Coronary artery (tissue), 2 donors: Measurements from ENCODE around the gene PLEKHN1.

Source experiments
- DNase-seq: peaks from one replicate; pipeline ENCODE4 v3.0.0-alpha.2; 2017; ENCODE audit warnings: low spot score
- H3K27ac ChIP-seq, 2 donors: fragments of 200-600 bp; sonication (generic); one replicate each; pipeline ENCODE4 v1.5.1; 2016 to 2019
- H3K4me3 ChIP-seq: fragments of 200-600 bp; sonication (generic); 2 replicates; pipeline ENCODE4 v1.5.1; 2016; ENCODE audit warnings: mild to moderate bottlenecking, moderate library complexity
- TF ChIP-seq, protein P1 (sequence below): fragments of 200-600 bp; sonication (generic); IDR thresholded peaks from one replicate; pipeline ENCODE4 v1.5.1; 2019; ENCODE audit warnings: antibody characterized with exemption

Gene PLEKHN1

DNA sequence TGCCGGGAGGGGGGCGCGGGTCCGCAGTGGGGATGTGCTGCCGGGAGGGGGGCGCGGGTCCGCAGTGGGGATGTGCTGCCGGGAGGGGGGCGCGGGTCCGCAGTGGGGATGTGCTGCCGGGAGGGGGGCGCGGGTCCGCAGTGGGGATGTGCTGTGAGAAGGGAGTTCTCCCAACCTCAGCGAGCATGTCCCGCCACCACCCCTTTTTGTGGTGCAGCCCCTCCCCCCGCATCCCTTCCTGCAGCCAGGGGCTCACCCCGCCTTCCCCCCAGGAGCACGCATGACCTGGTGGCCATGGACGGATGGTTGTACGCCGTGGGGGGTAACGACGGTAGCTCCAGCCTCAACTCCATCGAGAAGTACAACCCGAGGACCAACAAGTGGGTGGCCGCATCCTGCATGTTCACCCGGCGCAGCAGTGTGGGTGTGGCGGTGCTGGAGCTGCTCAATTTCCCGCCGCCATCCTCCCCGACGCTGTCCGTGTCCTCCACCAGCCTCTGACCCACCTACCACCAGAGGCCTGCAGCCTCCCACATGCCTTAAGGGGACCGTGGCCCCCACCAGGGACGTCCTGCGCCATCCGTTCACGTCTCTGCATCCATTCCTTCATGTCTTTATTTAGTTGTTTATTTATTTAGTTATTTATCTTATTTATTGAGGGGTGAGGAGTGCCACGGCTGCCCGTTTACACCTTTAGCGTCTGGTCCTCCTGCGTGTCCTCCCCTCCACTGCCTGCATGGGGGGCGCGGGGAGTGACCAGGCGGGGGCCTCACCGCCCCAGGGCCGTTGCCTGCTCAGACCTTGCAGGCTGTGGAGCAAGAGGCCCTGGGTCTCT is 1.4 kb upstream of the PLEKHN1 start:
- no peak overlapping the region for H3K4me3 ChIP-seq
- TF ChIP-seq, protein P1, sequence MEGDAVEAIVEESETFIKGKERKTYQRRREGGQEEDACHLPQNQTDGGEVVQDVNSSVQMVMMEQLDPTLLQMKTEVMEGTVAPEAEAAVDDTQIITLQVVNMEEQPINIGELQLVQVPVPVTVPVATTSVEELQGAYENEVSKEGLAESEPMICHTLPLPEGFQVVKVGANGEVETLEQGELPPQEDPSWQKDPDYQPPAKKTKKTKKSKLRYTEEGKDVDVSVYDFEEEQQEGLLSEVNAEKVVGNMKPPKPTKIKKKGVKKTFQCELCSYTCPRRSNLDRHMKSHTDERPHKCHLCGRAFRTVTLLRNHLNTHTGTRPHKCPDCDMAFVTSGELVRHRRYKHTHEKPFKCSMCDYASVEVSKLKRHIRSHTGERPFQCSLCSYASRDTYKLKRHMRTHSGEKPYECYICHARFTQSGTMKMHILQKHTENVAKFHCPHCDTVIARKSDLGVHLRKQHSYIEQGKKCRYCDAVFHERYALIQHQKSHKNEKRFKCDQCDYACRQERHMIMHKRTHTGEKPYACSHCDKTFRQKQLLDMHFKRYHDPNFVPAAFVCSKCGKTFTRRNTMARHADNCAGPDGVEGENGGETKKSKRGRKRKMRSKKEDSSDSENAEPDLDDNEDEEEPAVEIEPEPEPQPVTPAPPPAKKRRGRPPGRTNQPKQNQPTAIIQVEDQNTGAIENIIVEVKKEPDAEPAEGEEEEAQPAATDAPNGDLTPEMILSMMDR = no peak
- no peak overlapping the region for H3K27ac ChIP-seq
- no peak for DNase-seq

DNA sequence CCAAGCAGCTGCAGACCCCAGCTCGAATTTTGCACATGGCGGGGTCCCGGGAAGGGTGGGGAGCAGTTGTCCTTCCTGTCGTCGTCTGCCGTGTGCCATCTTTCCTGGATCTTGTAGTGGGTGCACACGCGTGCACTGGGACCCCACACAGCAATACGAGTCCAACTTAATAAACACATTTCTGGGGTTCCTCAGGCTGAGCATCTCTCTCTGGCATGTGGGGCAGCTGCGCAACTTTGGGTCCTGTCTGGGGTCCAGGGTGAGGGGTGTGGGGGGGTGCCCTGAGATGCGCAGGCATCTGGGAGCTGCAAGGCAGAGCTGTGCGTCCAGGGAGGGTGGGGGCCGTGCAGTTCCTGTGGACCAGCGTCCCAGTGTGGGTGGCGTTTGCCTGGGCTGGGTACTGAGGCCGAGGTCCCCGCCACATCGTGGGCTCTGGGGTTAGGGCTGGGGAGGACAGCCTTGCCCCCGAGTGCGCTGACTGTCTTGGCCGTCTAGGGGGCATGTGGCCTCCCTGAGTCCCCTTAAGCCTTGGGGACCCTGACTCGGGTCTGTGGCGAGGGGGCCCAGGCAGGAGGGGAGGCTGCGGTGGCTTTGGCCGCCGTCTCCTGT is 652 bp upstream of the PLEKHN1 start:
- Histone ChIP-seq H3K27ac (no peak overlapping the region), H3K4me3 (peak overlapping the region; percentile 96)
- TF ChIP-seq, protein P1 = no peak
- no peak for DNase-seq

DNA sequence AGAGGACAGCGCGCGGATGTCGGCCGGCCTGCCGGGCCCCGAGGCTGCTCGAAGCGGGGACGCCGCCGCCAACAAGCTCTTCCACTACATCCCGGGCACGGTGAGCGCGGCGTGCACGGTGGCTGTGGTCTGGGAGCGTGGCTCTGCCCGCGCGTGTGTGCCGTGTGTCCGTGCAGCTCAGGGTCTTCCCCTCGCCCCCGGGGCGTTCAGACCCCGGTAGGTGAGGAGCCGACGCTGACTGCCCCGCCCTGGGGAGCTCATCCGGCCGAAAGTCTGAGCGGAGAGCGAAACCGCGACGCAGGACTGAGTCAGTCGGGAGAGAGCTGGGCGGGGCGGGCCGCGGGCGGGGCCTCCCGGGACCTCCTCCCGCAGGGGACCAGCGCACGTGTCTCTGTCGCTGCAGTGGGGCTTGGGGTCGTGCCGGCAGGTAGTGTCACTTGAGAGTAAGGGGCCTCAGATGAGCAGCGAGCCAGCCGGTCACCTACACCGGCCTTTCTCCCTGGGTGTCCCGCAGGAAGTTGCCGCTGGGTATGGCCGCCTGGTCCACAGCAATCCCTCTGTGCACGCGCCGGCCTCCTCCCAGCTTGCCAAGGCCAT is 520 bp downstream of the PLEKHN1 start:
- peak overlapping the region in 1 of 2 donors; percentile 79 for H3K27ac ChIP-seq
- DNase-seq = no peak
- TF ChIP-seq, protein P1 = no peak
- H3K4me3 ChIP-seq = peak overlapping the region; percentile 96

DNA sequence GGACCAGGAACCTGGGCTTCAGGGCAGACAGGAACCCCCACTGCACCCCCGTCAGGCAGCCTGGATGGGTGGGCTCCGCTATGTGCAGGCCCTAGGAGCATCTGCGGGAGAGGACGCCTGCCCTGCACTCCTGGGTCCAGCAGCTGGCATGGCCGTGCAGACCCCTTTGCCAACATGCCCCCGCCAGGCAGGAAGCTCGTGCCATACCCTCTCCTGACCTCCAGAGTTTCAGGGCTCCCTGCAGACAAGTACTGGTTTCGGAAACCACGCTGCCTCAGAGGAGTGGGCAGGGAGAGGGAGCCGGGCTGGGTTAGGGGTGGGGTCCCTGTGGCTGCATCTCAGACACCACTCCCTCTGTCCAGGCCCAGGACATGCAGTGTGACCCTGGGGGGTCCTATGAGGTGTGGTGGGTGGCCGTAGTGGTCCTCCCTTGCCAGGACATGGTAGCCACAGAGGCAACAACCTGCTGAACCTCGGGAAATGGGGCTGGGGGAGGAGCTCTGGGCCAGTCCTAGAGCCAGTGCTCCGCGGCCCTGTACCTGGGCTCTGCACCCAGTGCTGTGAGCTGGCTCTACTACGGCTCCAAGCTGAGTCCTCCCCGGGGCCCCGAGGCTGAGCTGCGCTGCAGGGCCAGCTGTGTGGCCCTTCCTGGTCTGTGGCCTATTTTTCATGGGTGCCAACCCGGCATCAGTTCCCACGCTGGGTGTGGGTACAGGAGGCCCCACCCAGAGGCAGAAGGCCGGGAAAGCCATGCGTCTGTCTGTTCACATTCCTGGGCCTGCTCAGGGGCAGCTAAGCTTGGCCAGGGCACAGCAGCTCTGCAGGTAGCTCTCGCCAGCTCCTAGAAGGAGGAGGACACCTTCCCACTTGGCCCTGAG is 1.4 kb downstream of the PLEKHN1 start:
- DNase-seq = no peak
- TF ChIP-seq, protein P1 = no peak
- H3K4me3 ChIP-seq = no peak overlapping the region
- H3K27ac ChIP-seq = no peak overlapping the region

DNA sequence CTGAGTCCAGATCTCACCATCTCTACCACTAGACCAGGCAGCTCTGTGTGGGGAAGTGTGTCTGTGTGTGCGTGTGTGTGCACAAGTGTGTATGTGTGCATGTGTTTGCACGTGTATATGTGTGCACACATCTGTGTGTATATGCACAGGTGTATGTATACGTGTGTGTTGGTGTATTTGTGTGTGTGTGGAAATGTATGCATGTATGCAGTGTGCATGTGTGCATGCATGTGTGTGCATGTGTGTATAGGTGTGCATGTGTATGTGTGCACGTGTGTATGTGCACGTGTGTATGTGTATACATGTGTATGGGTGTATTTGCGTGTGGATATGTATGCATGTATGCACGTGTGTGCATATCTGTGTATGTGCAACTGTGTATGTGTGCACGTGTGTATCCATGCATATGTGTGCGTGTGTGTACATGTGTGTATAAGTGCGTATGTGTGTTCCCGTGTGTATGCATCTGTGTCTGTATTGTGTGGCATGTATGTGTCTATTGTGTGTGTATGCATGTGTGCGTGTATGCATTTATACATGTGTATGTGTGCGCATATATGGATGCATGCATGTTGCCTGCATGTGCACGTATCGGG is 3.1 kb downstream of the PLEKHN1 start:
- no peak for DNase-seq
- H3K27ac ChIP-seq = no peak overlapping the region
- TF ChIP-seq, protein P1 = no peak
- no peak overlapping the region for H3K4me3 ChIP-seq

DNA sequence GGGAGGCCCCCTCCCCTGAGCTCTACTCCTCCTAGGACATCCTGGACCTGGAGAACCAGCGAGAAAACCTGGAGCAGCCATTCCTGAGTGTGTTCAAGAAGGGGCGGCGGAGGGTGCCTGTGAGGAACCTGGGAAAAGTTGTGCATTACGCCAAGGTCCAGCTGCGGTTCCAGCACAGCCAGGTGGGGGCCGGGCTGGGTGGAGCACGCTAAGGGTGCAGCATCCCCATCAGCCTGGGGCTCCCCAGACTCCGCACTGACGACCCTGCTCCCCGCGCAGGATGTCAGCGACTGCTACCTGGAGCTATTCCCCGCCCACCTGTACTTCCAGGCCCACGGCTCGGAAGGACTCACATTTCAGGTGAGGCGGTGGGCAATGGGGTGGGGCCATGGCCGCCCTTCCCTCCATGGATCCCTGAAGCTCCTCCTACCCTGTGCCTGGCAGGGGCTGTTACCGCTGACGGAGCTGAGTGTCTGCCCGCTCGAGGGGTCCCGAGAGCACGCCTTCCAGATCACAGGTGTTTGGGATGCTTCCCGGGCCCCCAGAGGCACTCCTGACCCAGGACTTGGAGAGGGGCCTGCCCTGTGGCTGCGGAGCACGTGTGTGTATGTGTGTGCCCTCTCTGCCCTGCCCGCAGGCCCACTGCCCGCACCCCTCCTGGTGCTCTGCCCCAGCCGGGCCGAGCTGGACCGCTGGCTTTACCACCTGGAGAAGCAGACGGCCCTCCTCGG is 4.1 kb downstream of the PLEKHN1 start:
- no peak overlapping the region for H3K4me3 ChIP-seq
- DNase-seq = no peak
- TF ChIP-seq, protein P1 = no peak

More for the DNA sequence above, 4.1 kb downstream of the PLEKHN1 start:
- no peak overlapping the region for H3K27ac ChIP-seq
